HL-60 (cell line): ENCODE results near the gene FAM174A.

Source experiments
- DNase-seq, 2 experiments: peaks; one replicate each; pipeline ENCODE4 v3.0.0-alpha.2; 2010 to 2020; ENCODE audit warnings: low read depth in 1 of 2, low spot score in 1 of 2
- H3K27ac ChIP-seq: fragments of 250-450 bp; sonication (Bioruptor Pico); replicated peaks from 2 replicates; pipeline ENCODE4 v1.5.1; 2020; ENCODE audit warnings: mild to moderate bottlenecking, moderate library complexity
- H3K27me3 ChIP-seq: fragments of 250-450 bp; sonication (Bioruptor Pico); 2 replicates; pipeline ENCODE4 v1.5.1; 2021; ENCODE audit warnings: mild to moderate bottlenecking, moderate library complexity; ENCODE audit not compliant: insufficient read depth, poor library complexity, severe bottlenecking
- H3K4me3 ChIP-seq: replicated peaks from 2 replicates; pipeline ENCODE4 v1.5.1; 2011; ENCODE audit warnings: mild to moderate bottlenecking, control low read depth, low read length; ENCODE audit not compliant: insufficient read depth
- CTCF ChIP-seq: IDR thresholded peaks from one replicate; pipeline ENCODE4 v1.5.1; 2011; ENCODE audit warnings: low read length, control low read depth, inconsistent platforms; ENCODE audit not compliant: insufficient read depth
- GABPA ChIP-seq: IDR thresholded peaks from 2 replicates; pipeline ENCODE4 v1.6.1; 2012; ENCODE audit warnings: low read depth
- POLR2AphosphoS5 ChIP-seq: IDR thresholded peaks from 2 replicates; pipeline ENCODE4 v1.6.1; 2012; ENCODE audit warnings: low read depth
- REST ChIP-seq: IDR thresholded peaks from 2 replicates; pipeline ENCODE4 v1.6.1; 2012; ENCODE audit warnings: low read depth; ENCODE audit not compliant: insufficient replicate concordance
- SPI1 ChIP-seq: IDR thresholded peaks from 2 replicates; pipeline ENCODE4 v1.6.1; 2012; ENCODE audit warnings: low read depth, mild to moderate bottlenecking, borderline replicate concordance

FAM174A gene

GRCh38 chr5:100502684-100503083 lies 32.5 kb upstream of the FAM174A start:
- H3K27me3 ChIP-seq, result no peaks in the 10 kb centered on the region
- no peak overlapping the region for H3K4me3 ChIP-seq
- no peak for TF ChIP-seq SPI1
- no peak for TF ChIP-seq REST
- TF ChIP-seq GABPA, result no peak
- TF ChIP-seq POLR2AphosphoS5, result no peak
- no peak for TF ChIP-seq CTCF
- DNase-seq, result no peak
- no peak overlapping the region for H3K27ac ChIP-seq

- H3K27me3 ChIP-seq, result no peaks in the 10 kb centered on the region
- DNase-seq, result peak in 1 of 2 experiments; percentile 12
- H3K4me3 ChIP-seq, result no peak overlapping the region
- no peak for TF ChIP-seq REST
- no peak for TF ChIP-seq POLR2AphosphoS5
- TF ChIP-seq CTCF, result no peak
- no peak for TF ChIP-seq GABPA
- no peak overlapping the region for H3K27ac ChIP-seq
Measured at GRCh38 chr5:100505984-100506670, 29.0 kb upstream of the FAM174A start.

- TF ChIP-seq POLR2AphosphoS5, result no peak
- TF ChIP-seq SPI1, result no peak
- no peak for TF ChIP-seq CTCF
- TF ChIP-seq GABPA, result no peak
- no peak for TF ChIP-seq REST
- no peaks in the 10 kb centered on the region for H3K27me3 ChIP-seq
- no peak for DNase-seq
- no peak overlapping the region for H3K27ac ChIP-seq
- H3K4me3 ChIP-seq, result no peak overlapping the region
Measured at GRCh38 chr5:100516285-100516684, 18.9 kb upstream of the FAM174A start.
